ENCODE measurements around the gene ZNF148.

- TF ChIP-seq, protein P1, sequence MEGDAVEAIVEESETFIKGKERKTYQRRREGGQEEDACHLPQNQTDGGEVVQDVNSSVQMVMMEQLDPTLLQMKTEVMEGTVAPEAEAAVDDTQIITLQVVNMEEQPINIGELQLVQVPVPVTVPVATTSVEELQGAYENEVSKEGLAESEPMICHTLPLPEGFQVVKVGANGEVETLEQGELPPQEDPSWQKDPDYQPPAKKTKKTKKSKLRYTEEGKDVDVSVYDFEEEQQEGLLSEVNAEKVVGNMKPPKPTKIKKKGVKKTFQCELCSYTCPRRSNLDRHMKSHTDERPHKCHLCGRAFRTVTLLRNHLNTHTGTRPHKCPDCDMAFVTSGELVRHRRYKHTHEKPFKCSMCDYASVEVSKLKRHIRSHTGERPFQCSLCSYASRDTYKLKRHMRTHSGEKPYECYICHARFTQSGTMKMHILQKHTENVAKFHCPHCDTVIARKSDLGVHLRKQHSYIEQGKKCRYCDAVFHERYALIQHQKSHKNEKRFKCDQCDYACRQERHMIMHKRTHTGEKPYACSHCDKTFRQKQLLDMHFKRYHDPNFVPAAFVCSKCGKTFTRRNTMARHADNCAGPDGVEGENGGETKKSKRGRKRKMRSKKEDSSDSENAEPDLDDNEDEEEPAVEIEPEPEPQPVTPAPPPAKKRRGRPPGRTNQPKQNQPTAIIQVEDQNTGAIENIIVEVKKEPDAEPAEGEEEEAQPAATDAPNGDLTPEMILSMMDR (IDR thresholded peaks at IDR 0.05) = no peak
- TF ChIP-seq POLR2A (IDR thresholded peaks at IDR 0.05) (no peak), EP300 (IDR thresholded peaks at IDR 0.05) (no peak)
Measured at GRCh38 chr3:125322917-125323316, 52.2 kb downstream of the ZNF148 start.
